GM10266 (cell line): Measurements from ENCODE around the gene PHC2.

ENCODE experiments used
- DNase-seq: peaks from one replicate; pipeline ENCODE4 v3.0.0; 2012; ENCODE audit errors: extremely low spot score
- CTCF ChIP-seq: IDR thresholded peaks from 2 replicates; pipeline ENCODE4 v1.5.1; 2012; ENCODE audit warnings: mild to moderate bottlenecking, low read depth; ENCODE audit not compliant: control insufficient read depth, insufficient read depth; ENCODE audit errors: missing control alignments

PHC2 gene

DNA sequence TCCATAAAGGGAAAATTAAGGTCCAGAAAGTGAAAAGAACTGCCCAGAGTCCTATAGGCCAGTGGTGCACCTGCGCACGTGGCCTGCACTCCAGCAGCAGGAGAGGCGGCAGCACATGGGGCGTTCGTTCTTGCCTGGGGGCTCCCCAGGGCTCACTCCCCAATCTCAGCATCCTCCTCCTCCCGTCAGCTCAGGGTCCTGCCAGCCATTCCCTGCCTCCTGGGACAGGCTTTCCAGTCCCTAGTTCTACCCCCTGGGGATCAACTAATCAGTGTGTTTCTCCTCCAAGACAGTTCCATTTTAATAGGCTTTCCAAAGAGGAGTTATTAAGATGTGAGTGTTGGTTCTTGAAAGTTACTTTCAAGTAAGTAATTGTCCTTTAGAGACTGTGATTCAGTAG lies 108.8 kb downstream of the PHC2 start:
- DNase-seq: no peak
- TF ChIP-seq CTCF: no peak

DNA sequence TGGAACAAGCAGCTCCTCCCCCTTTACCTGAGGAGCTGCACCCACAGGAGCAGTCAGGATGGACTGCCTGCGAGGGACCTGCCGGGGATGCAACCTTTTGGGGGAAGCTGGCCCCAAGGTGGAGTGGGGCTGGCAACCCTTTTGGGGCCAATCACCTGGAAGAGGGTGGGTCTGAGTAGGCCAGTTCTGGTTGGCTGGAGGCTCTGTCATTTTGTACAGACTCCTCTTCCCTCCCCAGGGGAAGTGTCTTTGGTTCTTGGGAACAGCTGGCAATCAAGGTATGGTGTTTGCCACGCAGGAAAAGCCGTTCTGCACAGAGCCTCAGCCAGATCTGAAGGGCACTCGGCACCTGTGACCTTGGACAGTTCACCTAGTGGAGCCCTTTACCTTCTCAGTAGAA lies 109.7 kb downstream of the PHC2 start:
- no peak for TF ChIP-seq CTCF
- DNase-seq: no peak

GRCh38 chr1:33320619-33321165 lies 110.2 kb downstream of the PHC2 start, which contains the start of gene A3GALT2:
Gene A3GALT2, minus strand, starts transcription at chr1:33321098. Its CDS starts 0 bp downstream, at chr1:33321098.
- DNase-seq: no peak
- TF ChIP-seq CTCF: no peak

DNA sequence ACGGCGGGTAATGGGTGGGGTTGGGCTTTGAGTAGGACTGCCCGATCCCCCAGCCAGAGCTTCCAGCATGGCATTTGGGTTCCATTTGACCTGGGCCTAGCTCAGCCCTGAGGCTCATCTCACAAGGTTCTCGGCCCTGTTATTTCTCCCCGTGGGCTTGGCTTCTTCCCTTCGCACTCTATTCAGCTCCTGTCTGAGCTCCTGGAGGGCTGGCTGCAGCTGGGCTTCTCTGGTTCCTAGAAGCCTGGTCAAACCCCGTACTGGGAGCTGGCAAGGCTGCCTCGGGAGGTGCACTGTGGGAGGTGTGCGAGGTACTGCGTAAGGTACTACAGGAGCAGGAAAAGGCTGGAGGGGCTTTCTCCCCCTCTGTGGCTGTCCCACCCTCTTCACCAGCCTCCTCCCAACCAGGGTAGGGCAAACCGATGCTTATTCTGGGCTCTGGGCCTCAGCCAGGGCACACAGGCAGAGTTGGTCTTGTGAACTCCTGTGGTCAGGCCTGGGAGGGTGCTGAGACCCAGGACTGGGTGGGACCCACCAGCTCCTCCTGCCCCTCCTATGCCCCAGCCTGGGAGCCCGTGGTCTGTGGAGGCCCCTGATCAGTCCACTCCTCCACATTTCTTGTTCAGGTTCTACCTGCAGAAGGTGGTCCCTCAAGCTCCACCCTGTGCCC lies 110.8 kb downstream of the PHC2 start:
- no peak for TF ChIP-seq CTCF
- no peak for DNase-seq

DNA sequence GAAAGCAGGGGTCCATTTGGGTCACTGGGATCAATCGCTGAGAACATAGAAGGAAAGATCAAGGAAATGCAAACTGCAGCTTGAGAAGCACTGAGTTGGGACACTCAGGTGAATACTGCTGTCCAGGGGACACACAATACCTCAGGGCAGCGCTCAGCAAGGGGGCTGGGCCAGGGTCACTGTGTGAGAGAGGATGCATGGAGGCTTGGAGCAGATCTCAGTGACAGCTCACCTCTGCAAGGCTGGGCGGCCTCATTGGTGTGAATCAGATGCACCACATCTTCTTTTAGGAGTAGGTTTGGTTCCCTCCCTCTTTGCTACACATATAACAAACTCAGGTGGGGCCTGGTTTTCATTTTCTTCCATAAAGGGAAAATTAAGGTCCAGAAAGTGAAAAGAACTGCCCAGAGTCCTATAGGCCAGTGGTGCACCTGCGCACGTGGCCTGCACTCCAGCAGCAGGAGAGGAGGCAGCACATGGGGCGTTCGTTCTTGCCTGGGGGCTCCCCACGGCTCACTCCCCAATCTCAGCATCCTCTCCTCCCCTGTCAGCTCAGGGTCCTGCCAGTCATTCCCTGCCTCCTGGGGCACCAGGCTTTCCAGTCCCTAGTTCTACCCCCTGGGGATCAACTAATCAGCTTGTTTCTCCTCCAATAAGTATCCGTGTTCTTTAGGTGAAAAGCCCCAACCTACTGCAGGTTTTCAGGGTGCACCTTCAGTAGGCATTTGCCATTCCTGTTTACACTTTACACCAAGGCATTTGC lies 111.5 kb downstream of the PHC2 start:
- TF ChIP-seq CTCF: no peak
- no peak for DNase-seq

- DNase-seq: no peak
- TF ChIP-seq CTCF: no peak
Measured at GRCh38 chr1:33317946-33318345, 112.9 kb downstream of the PHC2 start.

- no peak for TF ChIP-seq CTCF
- DNase-seq: no peak
Measured at GRCh38 chr1:33317354-33317753, 113.5 kb downstream of the PHC2 start.
